Measurements from ENCODE around the gene RGS18. TPM values are rescaled to one million over a fixed set of nuclear protein-coding genes. Genes with fewer than 3 reads are reported as not detected.

Gene RGS18
- total RNA-seq (2012; rRNA removed) (under 0.01 and 0.18 TPM in 2 replicates), polyA plus RNA-seq (2012; rRNA removed) (0.09 TPM in 1 of 2 replicates, not detected in the other), Bru-seq, nascent RNA (percentile 28 among the genes with signal in this experiment), BruChase-seq, experiment 1, labeled RNA remaining after a 6-hour chase (percentile 24 among the genes with signal in this experiment), BruChase-seq, experiment 2, labeled RNA remaining after a 2-hour chase (percentile 29 among the genes with signal in this experiment)
- polyA plus RNA-seq (2012; cell fraction: cytosol; rRNA removed): not detected in 2 replicates
- 0.06 TPM in 1 of 2 replicates, not detected in the other for polyA plus RNA-seq (2012; cell fraction: nucleus; rRNA removed; ENCODE audit: low replicate concordance)
- long read RNA-seq, partial matches to known transcripts: 0 of 2 reads
- long read RNA-seq, other reads (novel, unspliced or antisense): 0 of 2 reads

- H3K9me1 ChIP-seq (ENCODE audit: insufficient read depth, low read length): no peaks in the 10 kb centered on the region
- dilution Hi-C loops (cut with HindIII; ENCODE audit: low sequenced_read_pairs, unreplicated experiment): no loop called here
- peak within 1 kb of the TSS; percentile 83; the same call in 1 of the 2 replicates for H3K18ac ChIP-seq (ENCODE audit: low read depth, low read length)
- DNase-seq: peak; percentile 84
- peak; percentile 95 for TF ChIP-seq CEBPB (IDR thresholded peaks at IDR 0.05; ENCODE audit: low read depth, low read length)
- TF ChIP-seq MAZ (IDR thresholded peaks at IDR 0.05; ENCODE audit: borderline replicate concordance, low read depth, low read length): no peak
- TF ChIP-seq MXI1 (IDR thresholded peaks at IDR 0.05; ENCODE audit: borderline replicate concordance, low read depth, low read length): no peak
- H4K91ac ChIP-seq (ENCODE audit: insufficient read depth, low read depth, low read length): peak within 1 kb of the TSS; percentile 41; the same call in 1 of the 2 replicates
- peak within 1 kb of the TSS; percentile 63; the same call in 1 of the 2 replicates for H3K4me2 ChIP-seq (ENCODE audit: low read depth, low read length)
- no peaks in the 10 kb centered on the region for H3K9me3 ChIP-seq (ENCODE audit: control insufficient read depth, insufficient read depth, low read length)
- H2BK5ac ChIP-seq (ENCODE audit: low read depth, low read length, poor library complexity, severe bottlenecking): peak within 1 kb of the TSS; percentile 90
- H3K4me3 ChIP-seq (ENCODE audit: insufficient read depth, low read depth, low read length): peak within 1 kb of the TSS; percentile 16; the same call in 1 of the 2 replicates
- H2AFZ ChIP-seq (replicated peaks; ENCODE audit: low read length, poor library complexity): no peak within 1 kb of the TSS
- peak within 1 kb of the TSS; percentile 53; the same call in 1 of the 2 replicates for H4K5ac ChIP-seq (ENCODE audit: low read depth, low read length)
- no peak within 1 kb of the TSS for H2AK9ac ChIP-seq (replicated peaks; ENCODE audit: low read depth, low read length, poor library complexity)
- peak; percentile 49; the same call in 1 of the 2 replicates for ATAC-seq (ENCODE audit: low read depth)
- intact Hi-C loops (cut with micrococcal nuclease): loop anchor here (5.0 to 10.0 kb wide), 2 partner anchors 51 to 287 kb away; no protein-coding TSS in a partner anchor
- no peak within 1 kb of the TSS for H2BK15ac ChIP-seq (ENCODE audit: low read depth, low read length)
- ChIA-PET CTCF (no interaction called here), POLR2A (ENCODE audit: unreplicated experiment) (no interaction called here)
- no CpG with 5 or more reads among the region's 3 CpGs for WGBS, 2 experiments (ENCODE audit: extremely low coverage in 2 of 2, insufficient read length in 1 of 2)
- in situ Hi-C loops (cut with MboI; ENCODE audit: low sequenced_read_pairs): no loop called here
- peak within 1 kb of the TSS in 1 of 2 experiments; percentile 74; a peak in 1 of 4 replicates for H4K8ac ChIP-seq (ENCODE audit: low read depth in 2 of 2, low read length in 2 of 2)
- H3K56ac ChIP-seq (ENCODE audit: extremely low read depth, insufficient read depth, low read length): no peak within 1 kb of the TSS
- H2BK120ac ChIP-seq (ENCODE audit: low read depth, low read length): peak within 1 kb of the TSS; percentile 41; the same call in 1 of the 2 replicates
- H4K20me1 ChIP-seq (ENCODE audit: insufficient read depth, low read length): no peaks in the 10 kb centered on the region
- peak within 1 kb of the TSS; percentile 54; the same call in 1 of the 2 replicates for H2BK20ac ChIP-seq (ENCODE audit: low read depth, low read length)
- BruUV-seq (replicated peaks): no TSS peak
- H3K9ac ChIP-seq (ENCODE audit: low read depth, low read length): peak within 1 kb of the TSS; percentile 33; the same call in 1 of the 2 replicates
- no peaks in the 10 kb centered on the region for H3K36me3 ChIP-seq (ENCODE audit: control insufficient read depth, insufficient read depth, low read length)
- H3K27ac ChIP-seq (ENCODE audit: insufficient read depth, low read length): peak within 1 kb of the TSS; percentile 70
- no peaks in the 10 kb centered on the region for H3K79me1 ChIP-seq (ENCODE audit: low read depth in 1 of 2, low read length in 2 of 2)
- 0 out of 2 replicates have a peak within 1 kb of the TSS, but pooled peaks have one; percentile 70 for H3K14ac ChIP-seq (replicated peaks; ENCODE audit: low read depth, low read length)
- H3K4me1 ChIP-seq (ENCODE audit: control insufficient read depth, insufficient read depth, low read length): no peaks in the 10 kb centered on the region; the same call in 1 of the 2 replicates
- H3K4ac ChIP-seq (ENCODE audit: low read depth, low read length): peak within 1 kb of the TSS; percentile 64; the same call in 1 of the 2 replicates
- H3K27me3 ChIP-seq (ENCODE audit: control insufficient read depth, insufficient read depth, low read length): no peaks in the 10 kb centered on the region
- no peak within 1 kb of the TSS; the same call in 1 of the 2 replicates for H2AK5ac ChIP-seq (ENCODE audit: low read depth, low read length)
- no peak within 1 kb of the TSS for H3K23ac ChIP-seq (ENCODE audit: low read depth, low read length)
Measured at GRCh38 chr1:192158181-192158580, at the start of gene RGS18. TSS of gene RGS18 (plus strand) at chr1:192158462. CDS start at chr1:192158638, 176 bp downstream.

Data from IMR-90 (cell line).